ENCODE results near the gene DEPP1.

GRCh38 chr10:44972874-44973306, 5.7 kb downstream of the DEPP1 start:
- TF ChIP-seq CTCF (IDR thresholded peaks at IDR 0.05; ENCODE audit: low read depth, low read length, missing input control): no peak
- TF ChIP-seq EGR1 (IDR thresholded peaks at IDR 0.05; ENCODE audit: low read depth in 2 of 2): no peak
- TF ChIP-seq YY1 (IDR thresholded peaks at IDR 0.05): no peak
- TF ChIP-seq MAX (IDR thresholded peaks at IDR 0.05): no peak
- no peak for TF ChIP-seq TAF1 (conservative IDR thresholded peaks at IDR 0.05)
- TF ChIP-seq REST (IDR thresholded peaks at IDR 0.05): no peak
